ENCODE measurements around the gene FKBP1A. TPM values are rescaled to one million over a fixed set of nuclear protein-coding genes. Genes with fewer than 3 reads are reported as not detected.

FKBP1A gene
- total RNA-seq, 1 donor from 2014 or later: 212 TPM

DNA sequence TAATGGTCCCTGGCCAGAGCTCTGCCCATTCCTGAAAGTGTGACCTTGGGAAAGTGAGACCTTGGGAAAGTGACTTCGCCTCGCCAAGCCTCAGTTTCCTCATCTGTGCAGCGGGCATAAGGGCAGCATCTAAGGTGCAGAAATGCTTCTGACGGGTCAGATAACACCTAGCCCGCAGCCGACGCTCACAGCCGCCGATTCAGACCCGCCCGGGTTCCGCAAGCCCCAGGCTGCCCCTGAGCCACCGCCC, 486 bp downstream of the FKBP1A start:
- no peaks in the 10 kb centered on the region for H3K9me3 ChIP-seq
- H3K4me3 ChIP-seq: peak overlapping the region; percentile 73 to 91
- no peaks in the 10 kb centered on the region for H3K27me3 ChIP-seq
- TF ChIP-seq POLR2A (IDR thresholded peaks at IDR 0.05): no peak
- TF ChIP-seq POLR2AphosphoS5 (IDR thresholded peaks at IDR 0.05; ENCODE audit: insufficient read depth in 1 of 2, low read depth in 1 of 2): no peak
- TF ChIP-seq, protein P1, sequence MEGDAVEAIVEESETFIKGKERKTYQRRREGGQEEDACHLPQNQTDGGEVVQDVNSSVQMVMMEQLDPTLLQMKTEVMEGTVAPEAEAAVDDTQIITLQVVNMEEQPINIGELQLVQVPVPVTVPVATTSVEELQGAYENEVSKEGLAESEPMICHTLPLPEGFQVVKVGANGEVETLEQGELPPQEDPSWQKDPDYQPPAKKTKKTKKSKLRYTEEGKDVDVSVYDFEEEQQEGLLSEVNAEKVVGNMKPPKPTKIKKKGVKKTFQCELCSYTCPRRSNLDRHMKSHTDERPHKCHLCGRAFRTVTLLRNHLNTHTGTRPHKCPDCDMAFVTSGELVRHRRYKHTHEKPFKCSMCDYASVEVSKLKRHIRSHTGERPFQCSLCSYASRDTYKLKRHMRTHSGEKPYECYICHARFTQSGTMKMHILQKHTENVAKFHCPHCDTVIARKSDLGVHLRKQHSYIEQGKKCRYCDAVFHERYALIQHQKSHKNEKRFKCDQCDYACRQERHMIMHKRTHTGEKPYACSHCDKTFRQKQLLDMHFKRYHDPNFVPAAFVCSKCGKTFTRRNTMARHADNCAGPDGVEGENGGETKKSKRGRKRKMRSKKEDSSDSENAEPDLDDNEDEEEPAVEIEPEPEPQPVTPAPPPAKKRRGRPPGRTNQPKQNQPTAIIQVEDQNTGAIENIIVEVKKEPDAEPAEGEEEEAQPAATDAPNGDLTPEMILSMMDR (IDR thresholded peaks at IDR 0.05): no peak
- H3K4me1 ChIP-seq: peaks cover 60% of the 10 kb centered on the region
- peak overlapping the region; percentile 88 for H3K27ac ChIP-seq
- intact Hi-C loops (cut with DNase I): loop anchor here (5.0 kb wide), 1 partner anchor 70 kb away; no protein-coding TSS in a partner anchor
- no peaks in the 10 kb centered on the region for H3K36me3 ChIP-seq
- no peak for DNase-seq (ENCODE audit: extremely low spot score in 2 of 2)

DNA sequence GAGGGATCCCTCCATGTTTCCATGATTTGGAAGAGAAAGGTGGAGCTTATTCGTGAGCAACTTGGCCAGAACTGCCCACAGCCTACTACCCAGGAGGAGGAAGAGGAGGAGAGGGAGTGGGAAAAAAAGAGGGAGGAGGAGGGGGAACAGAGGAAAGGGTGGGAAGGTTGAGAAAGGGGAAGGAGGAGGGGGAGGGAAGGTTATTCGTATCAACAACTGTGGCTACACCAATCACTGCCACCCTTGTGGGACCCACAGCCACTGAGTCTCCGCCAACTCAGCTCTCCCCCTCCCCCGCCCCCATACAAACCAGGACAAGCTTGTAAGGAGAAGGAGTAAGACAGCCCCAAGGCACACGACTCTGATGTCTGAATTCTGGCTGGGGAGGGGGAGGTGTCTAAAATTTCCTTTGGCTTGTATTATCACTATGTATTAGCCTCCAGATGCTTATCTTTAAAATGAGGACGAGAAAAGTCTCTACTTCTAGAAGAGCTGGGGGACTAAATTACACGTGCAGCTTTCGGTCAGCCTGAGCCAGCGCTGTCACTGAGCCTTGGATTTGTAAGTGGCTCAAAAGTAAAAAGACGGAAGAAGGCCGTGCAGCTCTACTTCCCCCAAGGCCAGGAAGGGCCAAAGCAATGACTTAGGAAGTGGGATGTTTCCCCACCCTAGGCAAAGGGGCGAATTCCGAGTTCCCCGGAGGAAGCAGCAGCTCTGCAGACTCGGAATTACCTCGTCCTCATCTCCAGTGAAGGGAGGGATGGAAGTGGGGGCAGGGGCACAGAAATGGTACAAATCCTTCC, 1.0 kb downstream of the FKBP1A start:
- Histone ChIP-seq H3K27me3 (no peaks in the 10 kb centered on the region), H3K36me3 (no peaks in the 10 kb centered on the region), H3K27ac (peak overlapping the region; percentile 88), H3K9me3 (no peaks in the 10 kb centered on the region), H3K4me3 (peak overlapping the region; percentile 73 to 91), H3K4me1 (peaks cover 65% of the 10 kb centered on the region)
- TF ChIP-seq, protein P1 (IDR thresholded peaks at IDR 0.05): no peak
- TF ChIP-seq POLR2AphosphoS5 (IDR thresholded peaks at IDR 0.05; ENCODE audit: insufficient read depth in 1 of 2, low read depth in 1 of 2): no peak
- TF ChIP-seq POLR2A (IDR thresholded peaks at IDR 0.05): no peak
- DNase-seq (ENCODE audit: extremely low spot score in 2 of 2): no peak
- intact Hi-C loops (cut with DNase I): loop anchor here (5.0 kb wide), 1 partner anchor 70 kb away; no protein-coding TSS in a partner anchor

GRCh38 chr20:1390581-1391403, 2.1 kb downstream of the FKBP1A start:
- TF ChIP-seq, protein P1 (IDR thresholded peaks at IDR 0.05): no peak
- TF ChIP-seq POLR2AphosphoS5 (IDR thresholded peaks at IDR 0.05; ENCODE audit: insufficient read depth in 1 of 2, low read depth in 1 of 2): no peak
- no peak for TF ChIP-seq POLR2A (IDR thresholded peaks at IDR 0.05)
- intact Hi-C loops (cut with DNase I): loop anchor here (5.0 kb wide), 1 partner anchor 68 kb away; no protein-coding TSS in a partner anchor
- Histone ChIP-seq H3K27me3 (no peaks in the 10 kb centered on the region), H3K9me3 (no peaks in the 10 kb centered on the region), H3K27ac (peak overlapping the region; percentile 51), H3K4me3 (peak overlapping the region; percentile 73 to 91), H3K36me3 (no peaks in the 10 kb centered on the region), H3K4me1 (peaks cover 71% of the 10 kb centered on the region)
- DNase-seq (ENCODE audit: extremely low spot score in 2 of 2): no peak

DNA sequence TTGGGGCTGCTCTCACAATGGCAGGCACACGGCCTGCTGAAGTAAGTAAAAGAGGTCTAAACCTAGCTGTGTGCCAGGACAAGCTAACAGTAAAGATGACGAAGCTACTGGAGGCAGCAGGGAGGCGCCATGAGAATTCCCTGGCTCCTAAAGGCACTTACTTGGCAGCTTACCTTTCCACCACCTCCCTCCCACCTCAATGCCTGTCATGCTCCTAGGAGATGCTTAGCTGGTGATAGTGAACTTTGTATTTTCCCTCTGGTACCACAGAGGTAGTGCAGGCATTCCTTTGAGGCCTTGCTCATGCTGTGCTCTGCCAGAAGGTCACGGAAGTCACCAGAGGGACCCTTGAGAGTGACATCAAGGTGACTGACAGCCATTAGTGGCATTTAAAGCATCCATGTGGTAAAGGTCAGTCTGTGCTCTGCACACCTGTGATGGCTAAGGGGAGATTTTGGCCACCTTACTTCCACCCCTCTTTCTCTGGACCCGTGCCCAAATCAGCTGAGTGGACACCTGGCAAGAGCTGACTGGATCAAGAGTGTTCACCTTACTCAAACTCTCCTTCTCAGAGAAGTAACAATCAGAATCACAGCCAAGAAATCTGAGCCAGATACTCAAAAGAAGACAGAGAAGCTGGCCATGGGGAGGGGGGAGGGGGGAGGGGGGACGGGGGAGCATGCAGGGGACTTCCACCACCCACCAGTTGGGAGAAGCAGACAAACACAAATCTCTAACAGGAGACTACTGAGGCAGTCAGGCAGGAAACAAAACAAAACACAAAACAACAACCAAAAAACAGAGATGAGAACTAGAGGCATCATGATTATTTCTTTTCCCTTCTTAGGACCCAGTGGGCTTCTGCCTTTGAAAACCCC, 2.9 kb downstream of the FKBP1A start:
- H3K9me3 ChIP-seq: no peaks in the 10 kb centered on the region
- no peak for DNase-seq (ENCODE audit: extremely low spot score in 2 of 2)
- H3K27ac ChIP-seq: peak overlapping the region; percentile 51
- peaks cover 76% of the 10 kb centered on the region for H3K4me1 ChIP-seq
- H3K36me3 ChIP-seq: no peaks in the 10 kb centered on the region
- no peak for TF ChIP-seq POLR2AphosphoS5 (IDR thresholded peaks at IDR 0.05; ENCODE audit: insufficient read depth in 1 of 2, low read depth in 1 of 2)
- H3K4me3 ChIP-seq: peak overlapping the region in 1 of 2 donors; percentile 22
- H3K27me3 ChIP-seq: no peaks in the 10 kb centered on the region
- intact Hi-C loops (cut with DNase I): loop anchor here (5.0 kb wide), 1 partner anchor 68 kb away; no protein-coding TSS in a partner anchor
